Thyroid gland (tissue), 4 donors: Measurements from ENCODE around the gene TYMP. TPM values are rescaled to one million over a fixed set of nuclear protein-coding genes. Genes with fewer than 3 reads are reported as not detected.

Experiments used
- DNase-seq, 2 donors: peaks; one replicate each; pipeline ENCODE4 v3.0.0-alpha.2; 2019
- H3K27ac ChIP-seq, 3 donors: fragments of 200-600 bp; sonication (generic); 1 replicate in 2 of 3; 2 replicates in 1 of 3; pipeline ENCODE4 v1.5.1; 2016 to 2019; ENCODE audit warnings: mild to moderate bottlenecking in 1 of 3, moderate library complexity in 1 of 3
- H3K27me3 ChIP-seq: fragments of 200-600 bp; sonication (generic); one replicate; pipeline ENCODE4 v1.5.1; 2019
- H3K36me3 ChIP-seq, 2 donors: fragments of 200-600 bp; sonication (generic); one replicate each; pipeline ENCODE4 v1.5.1; 2016 to 2019
- H3K4me1 ChIP-seq, 2 donors: fragments of 200-600 bp; sonication (generic); one replicate each; pipeline ENCODE4 v1.5.1; 2017 to 2019
- H3K4me3 ChIP-seq, 3 donors: fragments of 200-600 bp; sonication (generic); replicated peaks in 1 of 3; 1 replicate in 2 of 3; 2 replicates in 1 of 3; pipeline ENCODE4 v1.5.1; 2016; ENCODE audit warnings: mild to moderate bottlenecking in 1 of 3
- H3K9me3 ChIP-seq: fragments of 200-600 bp; sonication (generic); one replicate; pipeline ENCODE4 v1.5.1; 2017
- POLR2A ChIP-seq, 2 donors: fragments of 450-650 bp; IDR thresholded peaks; one replicate each; pipeline ENCODE4 v1.6.1; 2017; ENCODE audit warnings: antibody characterized with exemption in 2 of 2, mild to moderate bottlenecking in 2 of 2, moderate library complexity in 1 of 2
- WGBS, 2 donors: methylation state at CpG; one replicate each; pipeline ENCODE4 v1.1.5; 2017; 5-methylcytosine and 5-hydroxymethylcytosine counted together
- intact Hi-C: fragments of 100-400 bp; cut with DNase I; formaldehyde crosslinking; loops from one replicate; pipeline ENCODE4 v1.15.1; 2023
- total RNA-seq, 4 donors: library from RNA; depleted of rRNA; stranded (reverse); fragments of >200 nt; gene quantifications; one replicate each; pipeline ENCODE4 v1.2.3, GENCODE V29; 2016
- TF ChIP-seq, protein P1 (sequence below), 6 experiments: fragments of 200-600 bp in 3 of 6; fragments of 450-650 bp in 3 of 6; sonication (generic) in 3 of 6; IDR thresholded peaks; one replicate each; pipeline ENCODE4 v1.5.1; 2016 to 2019; ENCODE audit warnings: antibody characterized with exemption in 6 of 6, mild to moderate bottlenecking in 2 of 6, inconsistent platforms in 1 of 6, moderate library complexity in 1 of 6

TYMP gene
- total RNA-seq, 4 donors from 2014 or later, result 28.0 to 61.0 (median 33.6) TPM

DNA sequence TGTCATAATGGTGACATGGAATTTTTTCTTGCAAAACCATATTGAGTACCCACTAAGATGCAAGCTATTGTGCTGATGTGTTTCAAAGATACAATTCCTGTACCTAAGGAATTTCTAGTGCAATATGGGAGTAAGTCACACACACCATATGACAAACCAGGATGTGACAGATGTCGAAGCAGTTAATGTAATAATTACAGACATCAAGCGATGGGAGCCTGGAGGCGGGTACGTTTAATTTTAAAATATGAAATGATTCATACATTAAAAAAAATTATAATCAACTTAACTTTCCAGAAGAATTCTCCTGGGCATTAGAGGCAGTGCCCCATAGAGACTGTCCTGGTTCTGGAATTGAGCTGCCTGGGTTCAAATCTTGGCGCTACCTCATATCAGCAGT, 26.9 kb upstream of the TYMP start:
- intact Hi-C loops, result no loop called here
- Histone ChIP-seq H3K4me1 (no peaks in the 10 kb centered on the region), H3K4me3 (no peak overlapping the region), H3K27me3 (no peaks in the 10 kb centered on the region), H3K36me3 (no peaks in the 10 kb centered on the region), H3K9me3 (no peaks in the 10 kb centered on the region), H3K27ac (no peak overlapping the region)
- DNase-seq, result no peak
- WGBS, 2 donors, result 89% methylated on average over 5 of the region's 5 CpGs
- TF ChIP-seq POLR2A (IDR thresholded peaks at IDR 0.05), result no peak
- TF ChIP-seq, protein P1, sequence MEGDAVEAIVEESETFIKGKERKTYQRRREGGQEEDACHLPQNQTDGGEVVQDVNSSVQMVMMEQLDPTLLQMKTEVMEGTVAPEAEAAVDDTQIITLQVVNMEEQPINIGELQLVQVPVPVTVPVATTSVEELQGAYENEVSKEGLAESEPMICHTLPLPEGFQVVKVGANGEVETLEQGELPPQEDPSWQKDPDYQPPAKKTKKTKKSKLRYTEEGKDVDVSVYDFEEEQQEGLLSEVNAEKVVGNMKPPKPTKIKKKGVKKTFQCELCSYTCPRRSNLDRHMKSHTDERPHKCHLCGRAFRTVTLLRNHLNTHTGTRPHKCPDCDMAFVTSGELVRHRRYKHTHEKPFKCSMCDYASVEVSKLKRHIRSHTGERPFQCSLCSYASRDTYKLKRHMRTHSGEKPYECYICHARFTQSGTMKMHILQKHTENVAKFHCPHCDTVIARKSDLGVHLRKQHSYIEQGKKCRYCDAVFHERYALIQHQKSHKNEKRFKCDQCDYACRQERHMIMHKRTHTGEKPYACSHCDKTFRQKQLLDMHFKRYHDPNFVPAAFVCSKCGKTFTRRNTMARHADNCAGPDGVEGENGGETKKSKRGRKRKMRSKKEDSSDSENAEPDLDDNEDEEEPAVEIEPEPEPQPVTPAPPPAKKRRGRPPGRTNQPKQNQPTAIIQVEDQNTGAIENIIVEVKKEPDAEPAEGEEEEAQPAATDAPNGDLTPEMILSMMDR (IDR thresholded peaks at IDR 0.05), result no peak

DNA sequence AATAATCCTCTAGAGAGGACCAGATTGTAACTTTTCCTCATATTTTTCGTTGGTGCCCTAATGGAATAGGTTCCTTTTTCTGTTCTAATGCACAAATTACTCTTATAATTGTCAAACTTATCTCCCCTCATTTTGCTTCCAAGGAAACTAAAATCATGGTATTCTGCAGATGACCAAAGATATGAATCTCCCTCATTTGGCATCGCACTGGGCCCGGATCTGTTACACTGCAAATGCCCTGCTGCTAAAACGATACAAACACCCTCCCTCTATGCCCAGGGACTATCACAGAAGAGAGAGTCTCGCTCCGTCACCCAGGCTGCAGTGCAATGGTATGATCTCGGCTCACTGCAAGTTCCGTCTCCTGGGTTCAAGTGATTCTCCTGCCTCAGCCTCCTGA, 23.5 kb upstream of the TYMP start:
- 73 to 81% methylated on average over 8 of the region's 8 CpGs for WGBS, 2 donors
- no peak for DNase-seq
- Histone ChIP-seq H3K4me1 (peaks cover 0 to 5% of the 10 kb centered on the region in 2 donors), H3K27ac (no peak overlapping the region), H3K9me3 (no peaks in the 10 kb centered on the region), H3K36me3 (no peaks in the 10 kb centered on the region), H3K4me3 (no peak overlapping the region), H3K27me3 (no peaks in the 10 kb centered on the region)
- TF ChIP-seq, protein P1 (IDR thresholded peaks at IDR 0.05), result no peak
- no peak for TF ChIP-seq POLR2A (IDR thresholded peaks at IDR 0.05)
- intact Hi-C loops, result no loop called here

DNA sequence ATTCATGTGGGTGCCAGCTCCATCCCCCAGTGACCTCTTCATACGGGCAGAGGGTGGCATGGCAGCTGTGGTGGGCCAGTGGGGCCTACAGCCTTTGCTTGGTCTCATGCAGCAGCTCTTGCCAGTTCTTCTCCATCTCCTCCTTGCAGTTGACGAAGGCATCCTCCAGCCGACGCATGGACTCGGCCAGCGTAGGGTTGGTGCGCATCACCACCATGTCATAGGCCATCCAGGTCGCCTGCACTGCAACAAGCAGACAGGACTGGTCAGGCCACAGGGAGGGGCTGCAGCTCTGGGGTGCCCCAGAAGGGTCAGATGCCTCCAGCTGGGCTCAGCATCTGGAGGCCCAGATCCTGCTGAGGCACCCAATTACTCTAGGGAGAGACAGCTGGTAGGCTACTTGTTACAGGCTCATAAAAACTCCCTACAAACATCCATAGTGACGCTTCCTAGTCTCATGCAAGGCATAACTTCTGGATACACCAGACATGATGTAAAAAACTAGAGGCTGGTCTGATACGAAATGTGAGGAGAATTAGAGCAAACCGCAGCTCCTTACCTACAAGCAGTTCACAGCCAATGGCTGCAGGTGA, 21.4 kb upstream of the TYMP start:
- TF ChIP-seq POLR2A (IDR thresholded peaks at IDR 0.05), result no peak
- TF ChIP-seq, protein P1 (IDR thresholded peaks at IDR 0.05), result no peak
- H3K4me1 ChIP-seq, result peaks cover 0 to 7% of the 10 kb centered on the region in 2 donors
- no peak for DNase-seq
- intact Hi-C loops, result no loop called here
- H3K4me3 ChIP-seq, result no peak overlapping the region
- WGBS, 2 donors, result 91 to 97% methylated on average over 7 to 9 of the region's 11 CpGs
- H3K27me3 ChIP-seq, result no peaks in the 10 kb centered on the region
- no peaks in the 10 kb centered on the region for H3K36me3 ChIP-seq
- no peak overlapping the region for H3K27ac ChIP-seq
- H3K9me3 ChIP-seq, result no peaks in the 10 kb centered on the region

DNA sequence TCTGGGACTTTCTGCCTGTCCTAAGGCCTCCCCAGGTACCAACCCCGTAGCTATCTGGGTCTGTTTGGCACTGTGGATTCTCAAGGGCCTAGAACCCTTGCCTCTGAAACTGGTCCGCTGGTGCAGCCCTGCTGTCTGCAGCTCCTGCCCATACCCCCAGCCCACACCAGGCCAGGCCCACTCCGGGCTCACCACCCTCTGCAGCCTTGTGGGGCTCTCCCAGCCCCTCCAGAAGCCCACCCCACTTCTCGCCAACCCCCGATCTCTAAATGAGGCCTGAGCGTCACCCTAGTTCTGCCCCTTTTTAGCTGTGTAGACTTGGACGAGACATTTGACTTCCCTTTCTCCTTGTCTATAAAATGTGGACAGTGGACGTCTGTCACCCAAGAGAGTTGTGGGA, 20.6 kb upstream of the TYMP start:
- 87 to 93% methylated on average over 8 of the region's 8 CpGs for WGBS, 2 donors
- TF ChIP-seq, protein P1 (IDR thresholded peaks at IDR 0.05), result no peak
- TF ChIP-seq POLR2A (IDR thresholded peaks at IDR 0.05), result no peak
- no peak for DNase-seq
- Histone ChIP-seq H3K27ac (no peak overlapping the region), H3K4me1 (peaks cover 0 to 7% of the 10 kb centered on the region in 2 donors), H3K36me3 (no peaks in the 10 kb centered on the region), H3K4me3 (no peak overlapping the region), H3K27me3 (no peaks in the 10 kb centered on the region), H3K9me3 (no peaks in the 10 kb centered on the region)
- intact Hi-C loops, result no loop called here

DNA sequence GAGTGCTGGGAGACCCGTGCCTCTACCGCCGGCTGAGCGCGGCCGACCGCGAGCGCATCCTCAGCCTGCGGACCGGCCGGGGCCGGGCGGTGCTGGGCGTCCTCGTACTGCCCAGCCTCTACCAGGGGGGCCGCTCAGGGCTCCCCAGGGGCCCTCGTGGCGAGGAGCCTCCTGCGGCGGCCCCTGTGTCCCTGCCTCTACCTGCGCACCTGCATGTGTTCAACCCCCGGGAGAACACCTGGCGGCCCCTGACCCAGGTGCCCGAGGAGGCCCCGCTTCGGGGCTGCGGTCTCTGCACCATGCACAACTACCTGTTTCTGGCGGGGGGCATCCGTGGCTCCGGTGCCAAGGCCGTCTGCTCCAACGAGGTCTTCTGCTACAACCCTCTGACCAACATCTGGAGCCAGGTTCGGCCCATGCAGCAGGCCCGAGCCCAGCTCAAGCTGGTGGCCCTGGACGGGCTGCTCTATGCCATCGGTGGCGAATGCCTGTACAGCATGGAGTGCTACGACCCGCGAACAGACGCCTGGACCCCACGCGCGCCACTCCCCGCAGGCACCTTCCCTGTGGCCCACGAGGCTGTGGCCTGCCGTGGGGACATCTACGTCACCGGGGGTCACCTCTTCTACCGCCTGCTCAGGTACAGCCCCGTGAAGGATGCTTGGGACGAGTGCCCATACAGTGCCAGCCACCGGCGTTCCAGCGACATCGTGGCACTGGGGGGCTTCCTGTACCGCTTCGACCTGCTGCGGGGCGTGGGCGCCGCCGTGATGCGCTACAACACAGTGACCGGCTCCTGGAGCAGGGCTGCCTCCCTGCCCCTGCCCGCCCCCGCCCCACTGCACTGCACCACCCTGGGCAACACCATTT, 19.3 kb upstream of the TYMP start:
- H3K36me3 ChIP-seq, result no peaks in the 10 kb centered on the region
- WGBS, 2 donors, result 81% methylated on average over 24 to 34 of the region's 68 CpGs
- H3K4me1 ChIP-seq, result peaks cover 6 to 16% of the 10 kb centered on the region in 2 donors
- H3K9me3 ChIP-seq, result no peaks in the 10 kb centered on the region
- no peaks in the 10 kb centered on the region for H3K27me3 ChIP-seq
- no peak overlapping the region for H3K27ac ChIP-seq
- TF ChIP-seq, protein P1 (IDR thresholded peaks at IDR 0.05), result no peak
- no peak for TF ChIP-seq POLR2A (IDR thresholded peaks at IDR 0.05)
- DNase-seq, result no peak
- H3K4me3 ChIP-seq, result peak overlapping the region in 1 of 3 donors; percentile 9
- intact Hi-C loops, result no loop called here
